Skeletal muscle cell (primary cell): ENCODE results near the gene TGIF2.

ENCODE experiments used
- DNase-seq: peaks from one replicate; pipeline ENCODE4 v3.0.0-alpha.2; 2010; ENCODE audit warnings: low read depth
- H3K4me3 ChIP-seq: 2 replicates; pipeline ENCODE4 v1.5.1; 2011; ENCODE audit warnings: low read depth, mild to moderate bottlenecking, control low read depth, low read length, moderate library complexity

The TGIF2 gene

DNA sequence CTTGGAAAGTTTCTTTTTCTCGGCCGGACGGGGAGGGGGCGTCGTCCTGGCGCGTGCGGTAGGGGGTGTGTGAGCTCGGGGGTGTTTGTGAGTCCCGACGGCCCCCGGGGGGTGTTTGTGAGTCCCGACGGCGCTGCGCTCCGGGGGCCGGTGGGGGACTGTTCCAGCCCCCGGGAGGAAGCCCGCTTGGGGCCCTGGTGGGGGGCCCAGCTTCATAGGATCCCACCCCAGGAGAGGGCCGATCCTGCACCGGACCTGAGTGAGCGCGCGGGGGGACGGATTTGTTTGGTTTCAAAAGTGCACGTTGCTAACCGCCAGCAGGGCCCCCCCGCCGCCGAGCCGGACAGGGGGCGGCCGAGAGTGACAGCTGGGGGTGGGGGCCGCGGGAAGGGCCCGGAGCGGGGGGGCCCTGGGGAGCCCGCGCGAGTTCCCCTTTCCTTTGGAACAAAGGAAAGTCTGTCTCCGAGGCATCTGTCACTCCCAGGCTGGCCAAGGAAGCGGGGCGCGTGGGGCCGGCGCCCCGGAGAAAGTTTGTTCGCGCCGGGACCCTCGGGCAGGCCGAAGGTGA lies 485 bp downstream of the TGIF2 start:
- peak overlapping the region; percentile 78 for H3K4me3 ChIP-seq
- DNase-seq = no peak

GRCh38 chr20:36574366-36575135 lies 1.2 kb downstream of the TGIF2 start:
- no peak for DNase-seq
- peak overlapping the region; percentile 78 for H3K4me3 ChIP-seq

DNA sequence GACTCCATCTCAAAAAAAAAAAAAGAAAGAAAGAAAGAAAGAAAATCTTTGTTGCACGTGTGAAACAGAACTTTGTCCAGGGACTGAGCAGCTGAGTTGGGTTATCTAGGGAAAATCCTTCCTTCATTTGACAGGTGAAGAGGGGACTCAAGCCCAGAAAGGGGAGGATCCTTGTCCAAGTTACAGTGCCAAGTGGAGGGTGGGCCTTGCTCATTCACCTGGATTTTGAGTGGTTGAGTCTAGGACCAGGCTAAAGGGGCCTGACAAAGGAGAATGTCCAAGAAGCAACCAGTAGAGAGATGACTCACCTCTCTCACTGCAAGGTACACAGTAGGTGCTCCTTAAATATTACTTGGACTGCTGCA lies 2.7 kb downstream of the TGIF2 start:
- no peak overlapping the region for H3K4me3 ChIP-seq
- no peak for DNase-seq

GRCh38 chr20:36578356-36579041 lies 5.1 kb downstream of the TGIF2 start:
- H3K4me3 ChIP-seq = no peak overlapping the region
- no peak for DNase-seq

DNA sequence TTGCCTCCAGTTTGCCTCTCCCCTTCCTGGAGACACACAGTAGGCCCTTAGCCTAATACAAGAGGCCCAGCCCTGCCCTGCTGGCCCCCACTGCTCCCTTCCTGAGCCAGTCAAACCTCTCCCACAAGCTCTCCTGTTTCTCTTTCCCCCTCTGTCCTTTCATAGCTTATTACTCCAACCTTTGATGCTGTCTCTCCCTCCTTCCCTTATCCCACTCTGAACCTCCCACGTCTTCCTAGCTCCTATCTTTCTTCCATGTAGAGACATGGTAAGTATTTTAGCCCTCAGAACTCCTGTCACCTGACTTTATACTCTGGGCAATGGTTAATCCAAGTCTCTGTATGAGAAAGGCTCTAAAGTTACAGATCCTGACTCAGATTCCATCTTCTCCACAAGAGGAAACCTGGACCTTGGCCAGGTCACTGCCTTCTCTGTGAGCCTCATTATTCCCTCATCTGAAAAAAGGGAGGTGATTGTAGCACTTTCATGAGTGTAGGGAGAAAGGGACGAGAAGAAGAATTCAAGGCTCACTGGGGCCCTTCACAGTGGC lies 6.7 kb downstream of the TGIF2 start:
- no peak for DNase-seq
- no peak overlapping the region for H3K4me3 ChIP-seq

DNA sequence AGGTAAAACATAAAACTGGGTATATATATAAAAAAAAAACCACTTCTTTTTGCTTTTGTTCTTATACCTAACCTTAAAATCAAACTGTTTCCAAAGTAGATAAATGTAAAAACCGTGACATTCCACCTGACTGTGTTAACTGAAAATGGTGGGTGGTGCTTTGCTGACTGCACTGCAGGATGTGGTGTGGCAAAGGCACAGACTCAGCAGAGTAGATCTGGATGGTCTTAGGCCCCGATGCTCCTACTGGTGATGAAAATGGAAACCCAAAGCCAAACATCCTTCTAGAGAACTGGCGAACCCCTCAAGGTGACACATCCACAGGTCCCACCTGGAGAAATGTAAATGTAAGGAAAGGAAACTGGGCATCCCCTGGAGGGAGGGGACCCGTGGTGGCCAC lies 8.9 kb downstream of the TGIF2 start:
- DNase-seq = no peak
- no peak overlapping the region for H3K4me3 ChIP-seq

GRCh38 chr20:36582821-36583220 lies 9.4 kb downstream of the TGIF2 start:
- DNase-seq = no peak

DNA sequence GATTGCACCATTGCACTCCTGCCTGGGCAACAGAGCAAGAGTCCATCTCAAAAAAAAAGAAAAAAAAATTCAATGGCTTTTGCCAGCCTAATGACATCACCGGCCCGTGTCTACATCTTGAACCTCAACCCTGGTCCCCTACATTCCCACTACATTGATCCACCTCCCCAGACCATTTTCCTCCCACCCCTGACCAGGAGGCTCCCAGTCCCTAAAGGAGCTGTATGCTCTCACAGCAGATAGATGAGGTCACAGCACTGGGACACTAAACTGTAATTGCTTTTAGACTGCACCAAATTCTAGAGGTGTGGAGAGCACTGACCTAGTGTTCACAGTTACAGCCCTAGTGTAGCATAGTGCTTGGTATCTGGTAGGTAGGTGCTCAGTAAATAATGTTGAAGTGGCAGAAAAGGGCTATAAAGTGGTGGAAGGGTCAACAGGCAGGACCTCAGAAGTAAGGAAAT lies 10.7 kb downstream of the TGIF2 start:
- DNase-seq = no peak
- no peak overlapping the region for H3K4me3 ChIP-seq

More at GRCh38 chr20:36582821-36583220, 9.4 kb downstream of the TGIF2 start:
- H3K4me3 ChIP-seq = no peak overlapping the region

DNA sequence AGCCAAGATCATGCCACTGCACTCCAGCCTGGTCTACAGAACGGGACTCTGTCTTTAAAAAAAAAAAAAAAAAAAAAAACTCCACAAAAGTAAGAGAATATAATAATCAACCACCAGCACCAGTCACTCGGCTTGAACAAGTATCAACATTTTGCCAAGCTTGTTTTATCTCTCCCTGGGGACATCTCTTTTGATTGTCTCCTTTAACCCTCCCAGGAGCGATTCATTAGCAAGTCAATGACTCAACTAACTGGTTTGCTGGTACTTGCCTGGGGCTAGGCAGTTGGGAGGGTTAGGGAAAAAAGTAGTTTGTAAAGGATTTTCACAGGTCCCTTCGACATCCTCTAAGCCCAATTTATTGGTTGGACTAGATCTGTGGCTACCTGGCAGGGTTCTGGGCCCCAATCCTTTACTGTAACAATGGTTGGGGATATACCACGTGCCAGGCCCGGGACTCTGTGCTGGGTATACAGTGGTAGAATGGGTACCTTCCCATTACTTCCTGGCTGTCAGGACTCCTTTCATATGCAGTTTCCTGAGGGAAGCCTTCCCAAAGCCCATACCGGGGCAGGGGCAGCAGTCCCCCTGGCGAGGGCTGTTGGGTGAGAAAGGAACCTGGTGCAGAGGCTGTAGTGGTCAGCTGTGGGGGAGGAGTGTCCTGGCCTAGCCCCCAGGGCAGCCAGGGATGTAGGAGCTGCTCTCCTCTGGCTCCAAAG lies 12.2 kb downstream of the TGIF2 start:
- no peak overlapping the region for H3K4me3 ChIP-seq
- no peak for DNase-seq

GRCh38 chr20:36587388-36588070 lies 14.1 kb downstream of the TGIF2 start:
- H3K4me3 ChIP-seq = no peak overlapping the region

DNA sequence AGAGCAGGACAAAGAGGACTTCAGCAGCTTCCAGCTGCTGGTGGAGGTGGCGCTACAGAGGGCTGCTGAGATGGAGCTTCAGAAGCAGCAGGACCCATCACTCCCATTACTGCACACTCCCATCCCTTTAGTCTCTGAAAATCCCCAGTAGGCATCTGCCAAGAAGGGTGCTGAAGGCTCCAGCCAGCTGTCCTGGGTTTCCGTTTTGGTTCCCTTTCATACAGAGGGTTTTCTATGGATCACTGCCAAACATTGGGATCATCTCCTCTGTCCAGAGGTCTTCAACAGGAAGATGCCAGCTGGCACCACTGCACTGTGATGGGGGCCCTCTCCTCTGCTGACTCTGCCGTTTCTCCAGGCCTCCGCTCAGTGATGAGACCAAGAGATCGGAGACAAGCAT lies 17.9 kb downstream of the TGIF2 start:
- no peak for DNase-seq
- H3K4me3 ChIP-seq = no peak overlapping the region

More at GRCh38 chr20:36587388-36588070, 14.1 kb downstream of the TGIF2 start:
- DNase-seq = no peak

DNA sequence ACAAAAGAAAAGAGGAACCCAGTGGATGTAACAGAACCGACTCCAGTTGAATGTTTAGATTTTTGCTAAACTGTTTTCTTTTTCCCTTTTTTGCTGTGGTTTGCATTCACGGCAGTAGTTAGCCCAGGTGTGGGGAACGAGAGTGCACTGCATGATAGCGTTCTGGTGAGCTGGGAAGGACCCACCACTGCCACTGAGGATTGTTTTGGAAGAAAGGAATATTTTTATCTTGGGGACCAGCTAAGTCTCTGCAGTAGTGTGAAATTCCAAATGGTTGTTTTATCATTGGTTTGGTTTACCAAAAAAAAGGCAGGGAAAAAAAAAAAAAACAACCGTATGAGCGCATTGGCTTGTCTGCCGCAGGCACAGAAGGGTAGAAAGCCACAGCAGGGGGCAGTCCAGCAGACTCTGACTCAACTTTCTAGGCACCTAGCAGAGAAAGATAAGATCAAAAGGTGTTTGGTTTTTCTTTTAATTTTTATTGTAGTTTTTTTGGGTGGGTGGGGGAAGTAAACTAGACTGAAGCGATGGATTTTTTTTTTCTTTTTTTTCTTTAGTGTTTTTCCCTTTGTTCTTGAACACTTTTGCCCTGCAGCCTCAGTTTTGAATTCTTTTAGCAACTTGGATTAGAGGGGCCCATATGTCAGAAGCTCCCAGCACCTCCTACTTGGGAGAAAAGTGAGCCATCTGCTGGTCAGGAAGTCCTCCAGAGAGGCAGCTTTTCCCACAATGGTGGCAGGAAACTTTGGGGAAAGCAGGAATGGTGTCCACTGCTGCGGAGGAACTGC lies 18.7 kb downstream of the TGIF2 start:
- no peak overlapping the region for H3K4me3 ChIP-seq
- DNase-seq = no peak

DNA sequence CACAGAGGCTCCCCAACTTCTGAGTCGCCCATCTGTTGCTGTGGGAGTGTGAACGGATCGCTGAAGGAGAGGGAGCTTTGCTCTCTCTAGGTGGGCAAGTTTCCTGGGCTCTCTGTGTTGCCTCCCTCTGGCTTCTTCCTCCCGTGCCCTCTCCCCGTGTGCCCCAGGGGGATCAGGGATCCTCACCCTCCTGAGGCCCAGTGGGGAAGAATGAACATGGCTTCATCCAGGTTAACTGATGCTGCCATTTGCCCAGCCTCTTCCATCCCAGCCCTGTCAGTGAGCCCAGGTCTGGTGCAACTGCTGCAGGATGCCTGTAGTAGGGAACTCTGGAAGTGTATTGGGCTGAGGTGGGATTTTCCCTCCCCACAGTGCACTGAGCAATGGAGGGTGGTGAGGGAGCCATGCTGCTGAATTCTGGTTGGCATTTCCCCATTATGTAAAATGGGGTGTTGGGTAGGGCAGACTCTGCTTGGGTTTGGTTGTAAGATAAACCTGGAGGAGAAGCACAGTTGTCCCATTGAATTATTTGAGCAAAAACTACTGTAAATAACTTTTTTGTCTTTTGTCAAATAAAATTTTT lies 20.0 kb downstream of the TGIF2 start:
- DNase-seq = no peak
- no peak overlapping the region for H3K4me3 ChIP-seq

GRCh38 chr20:36599912-36600345 lies 26.5 kb downstream of the TGIF2 start:
- no peak overlapping the region for H3K4me3 ChIP-seq
- DNase-seq = no peak

DNA sequence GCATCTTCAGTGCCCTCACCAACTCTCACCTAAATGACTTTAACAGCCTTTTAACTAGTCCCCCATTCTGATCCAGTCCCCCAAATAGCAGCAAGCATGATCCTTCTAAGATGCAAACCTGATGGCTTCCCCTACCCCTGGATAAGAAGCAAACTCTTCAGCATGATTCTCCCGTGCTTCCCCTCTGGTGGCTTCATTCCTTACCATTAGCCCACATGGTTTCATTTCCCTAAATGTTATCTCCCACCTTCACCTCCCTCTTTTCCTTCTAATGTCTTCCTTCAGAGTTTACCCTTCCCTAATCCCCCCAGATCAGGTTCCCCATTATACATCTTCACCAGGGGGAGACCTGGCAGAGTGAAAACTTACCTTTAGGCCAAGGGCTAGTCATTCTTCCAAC lies 28.1 kb downstream of the TGIF2 start:
- H3K4me3 ChIP-seq = no peak overlapping the region
- no peak for DNase-seq

DNA sequence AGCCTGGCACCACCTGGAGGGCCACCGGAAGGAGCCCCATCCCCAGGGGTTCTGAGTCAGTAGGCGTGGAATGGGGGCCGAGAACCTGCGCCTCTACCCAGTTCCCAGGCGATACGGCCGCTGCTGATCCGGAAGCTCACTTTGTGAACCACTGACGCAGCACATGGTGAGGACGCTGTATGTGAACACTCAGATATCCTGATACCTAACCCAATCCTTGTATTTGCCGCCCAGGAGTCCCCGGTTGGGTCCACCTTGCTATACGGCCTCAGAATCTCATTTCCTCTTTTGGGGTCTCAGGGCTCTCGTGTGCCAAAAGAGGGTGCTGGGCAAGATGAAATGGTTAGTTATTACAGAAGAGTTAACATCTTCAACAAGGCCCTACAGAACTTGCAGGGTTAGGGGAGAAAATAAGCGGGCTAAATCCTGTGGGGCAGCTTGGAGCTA lies 31.6 kb downstream of the TGIF2 start:
- no peak for DNase-seq
- H3K4me3 ChIP-seq = peak overlapping the region; percentile 34

GRCh38 chr20:36605399-36606157 lies 32.2 kb downstream of the TGIF2 start, which contains the start of gene RAB5IF:
TSS of gene RAB5IF (plus strand) at chr20:36605779. CDS start at chr20:36605952, 173 bp downstream.
- H3K4me3 ChIP-seq = peak within 1 kb of the TSS; percentile 99
- DNase-seq = peak; percentile 95
